Measurements from ENCODE around the gene SPOUT1.
A peak's percentile ranks its signal among the peaks of the same experiment; 100 is the strongest.
"Not testable (repeated sequence)": the region's sequence is repeated elsewhere in the genome, so short reads cannot be mapped to it uniquely, and the experiment has no call there.

SPOUT1 gene

DNA sequence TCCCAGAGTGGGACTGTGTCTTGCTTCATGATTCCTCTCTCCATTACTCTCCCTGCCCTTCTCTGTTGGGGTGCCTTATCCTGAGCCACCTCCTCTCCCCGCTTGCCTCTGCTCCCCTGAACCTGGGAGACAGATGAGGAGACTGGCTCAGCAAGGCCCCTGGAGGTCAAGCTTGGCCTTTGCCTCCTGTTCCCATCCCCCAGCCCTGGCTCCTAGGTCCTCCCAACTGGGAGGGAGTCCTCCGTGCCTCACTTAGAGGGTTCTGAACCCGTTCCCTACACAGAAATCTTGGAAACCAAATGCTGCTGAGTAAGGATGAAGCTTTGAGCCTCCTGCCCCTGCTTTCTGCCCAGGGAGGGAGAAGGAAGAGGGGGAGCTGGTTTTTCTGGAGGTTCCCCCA is 21.1 kb downstream of the SPOUT1 start:
- no peak for DNase-seq

DNA sequence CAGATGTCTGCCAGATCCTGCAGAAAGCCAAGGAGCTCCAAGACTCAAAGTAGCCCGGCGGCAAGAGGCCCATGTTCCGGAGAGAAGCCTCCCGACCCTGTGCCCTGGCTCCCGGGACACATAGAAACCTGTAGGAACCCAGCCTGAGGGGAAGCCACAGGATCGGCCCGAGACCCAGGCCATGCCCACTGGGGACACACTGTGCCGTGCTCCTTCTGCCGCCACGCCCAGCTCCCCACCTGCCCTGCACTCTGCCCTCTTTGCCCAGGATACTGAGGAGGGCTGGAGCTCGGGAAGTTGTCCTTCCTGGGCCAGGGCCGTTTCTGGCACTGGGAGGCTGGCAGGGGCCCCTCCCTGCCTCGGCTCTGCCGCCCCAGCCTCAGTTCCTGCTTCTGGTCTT is 21.8 kb downstream of the SPOUT1 start:
- DNase-seq: no peak

DNA sequence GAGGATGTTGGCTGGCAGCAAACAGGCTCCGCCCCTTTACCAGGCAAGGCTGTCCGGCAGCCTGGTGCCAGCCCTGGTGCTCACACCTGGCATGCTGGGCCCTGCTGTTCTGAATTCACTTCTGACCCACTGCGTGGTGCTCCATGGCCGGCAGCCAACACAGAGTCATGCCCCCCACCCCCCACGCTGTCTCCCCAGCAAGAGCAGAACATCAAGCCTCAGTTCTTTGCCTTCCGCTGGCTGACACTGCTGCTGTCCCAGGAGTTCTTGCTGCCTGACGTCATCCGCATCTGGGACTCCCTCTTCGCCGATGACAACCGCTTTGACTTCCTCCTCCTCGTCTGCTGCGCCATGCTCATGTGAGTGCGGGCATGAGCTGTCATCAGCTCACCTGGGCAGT is 23.9 kb downstream of the SPOUT1 start:
- no peak for DNase-seq

DNA sequence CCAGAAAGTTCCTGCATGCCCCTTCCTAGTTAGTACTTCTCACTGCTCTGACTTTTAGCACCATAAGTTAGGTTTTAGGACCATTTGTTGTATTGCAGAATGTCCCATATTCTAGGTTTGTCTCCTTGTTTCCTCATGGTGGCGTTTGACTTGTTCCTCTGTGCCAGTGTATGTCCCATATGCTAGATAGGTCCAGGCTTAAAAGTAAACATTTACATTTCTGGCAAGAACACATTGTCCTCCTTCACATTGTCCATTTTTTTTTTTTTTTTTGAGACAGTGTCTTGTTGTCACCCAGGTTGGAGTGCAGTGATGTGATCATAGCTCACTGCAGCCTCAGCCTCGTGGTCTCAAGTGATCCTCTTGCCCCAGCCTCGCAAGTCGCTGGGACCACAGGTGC is 27.1 kb downstream of the SPOUT1 start:
- no peak for DNase-seq

DNA sequence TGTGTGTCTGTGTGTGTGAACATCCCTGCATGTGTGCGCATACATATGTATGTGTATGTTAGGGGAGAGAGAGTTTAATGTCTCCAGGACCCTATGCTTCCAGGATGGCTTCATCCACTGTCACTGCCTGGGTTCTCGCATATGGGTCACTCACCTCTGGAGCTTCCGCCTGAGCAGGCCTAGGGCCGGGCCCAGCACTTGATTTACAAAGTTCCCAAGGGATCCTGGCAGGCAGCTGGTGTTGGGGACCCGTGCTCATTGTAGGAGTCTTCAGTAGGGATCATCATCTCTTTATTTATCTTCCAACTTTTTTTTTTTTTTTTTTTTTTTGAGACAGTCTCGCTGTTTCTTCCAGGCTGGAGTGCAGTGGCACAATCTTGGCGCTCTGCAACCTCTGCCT is 29.5 kb downstream of the SPOUT1 start:
- no peak for DNase-seq

DNA sequence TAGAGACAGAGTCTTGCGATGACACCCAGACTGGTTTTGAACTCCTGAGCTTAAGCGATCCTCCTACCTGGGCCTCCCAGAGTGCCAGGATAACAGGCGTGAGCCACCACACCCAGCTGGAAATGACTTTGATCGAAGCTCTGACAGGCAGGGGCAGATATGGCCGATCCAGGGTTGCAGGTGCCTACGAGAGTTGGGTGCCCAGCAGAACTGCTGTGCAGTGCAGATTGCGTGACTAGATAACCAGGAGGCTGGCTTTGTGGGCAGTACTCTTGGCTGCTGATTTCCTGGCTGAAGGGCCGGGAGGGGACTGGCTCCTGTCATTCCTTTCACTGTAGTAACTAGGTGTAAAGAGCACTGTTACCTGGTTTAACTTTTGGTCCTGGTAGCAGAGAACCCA is 30.7 kb downstream of the SPOUT1 start:
- DNase-seq: no peak

DNA sequence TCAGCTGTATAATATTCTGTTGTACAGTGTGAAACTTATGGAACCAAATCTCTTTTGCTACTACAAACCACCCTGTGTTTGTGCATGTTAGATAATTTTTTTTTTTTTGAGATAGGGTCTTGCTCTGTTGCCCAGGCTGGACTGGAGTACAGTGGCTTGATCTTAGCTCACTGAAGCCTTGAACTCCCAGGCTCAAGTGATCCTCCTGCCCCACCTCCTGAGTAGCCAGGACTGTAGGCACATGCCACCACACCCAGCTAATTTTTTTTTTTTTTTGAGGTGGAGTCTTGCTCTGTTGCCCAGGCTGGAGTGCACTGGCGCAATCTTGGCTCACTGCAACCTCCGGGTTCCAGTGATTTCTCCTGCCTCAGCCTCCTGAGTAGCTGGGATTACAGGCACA is 34.6 kb downstream of the SPOUT1 start:
- not testable (repeated sequence) for DNase-seq

DNA sequence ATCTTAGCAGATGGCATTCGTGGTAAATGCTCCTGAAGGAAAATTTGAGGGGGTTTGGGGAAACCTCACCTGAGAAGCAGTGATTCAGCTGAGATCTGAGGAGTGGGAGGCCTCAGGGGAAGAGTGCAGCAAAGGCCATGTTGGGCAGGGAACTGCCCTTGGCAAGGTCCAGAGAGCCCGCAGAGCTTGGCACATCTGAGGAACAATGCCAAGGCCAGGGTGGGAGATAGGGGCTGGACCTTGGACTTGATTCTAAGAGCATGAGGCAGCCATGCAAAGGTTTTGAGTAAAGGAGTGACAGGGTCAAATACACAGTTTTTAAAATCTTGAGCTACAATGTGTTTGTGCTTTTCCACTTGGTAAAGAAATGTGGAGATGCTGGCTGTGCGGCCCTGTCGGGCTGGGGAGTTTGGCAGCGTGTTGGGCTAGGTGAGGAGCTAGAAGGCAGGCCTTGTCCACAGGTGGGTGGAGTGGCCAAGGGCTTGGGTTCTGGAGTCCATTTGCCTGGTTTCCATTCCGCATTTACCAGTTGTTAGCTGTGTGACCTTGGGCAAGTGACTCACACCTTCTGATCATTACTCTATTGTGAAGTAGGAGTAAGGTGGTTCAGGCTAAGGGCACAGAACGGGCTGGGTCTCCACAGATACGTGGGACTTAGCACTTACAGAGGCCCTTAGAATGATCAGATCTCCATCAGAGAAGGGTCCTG is 36.5 kb downstream of the SPOUT1 start:
- no peak for DNase-seq

DNA sequence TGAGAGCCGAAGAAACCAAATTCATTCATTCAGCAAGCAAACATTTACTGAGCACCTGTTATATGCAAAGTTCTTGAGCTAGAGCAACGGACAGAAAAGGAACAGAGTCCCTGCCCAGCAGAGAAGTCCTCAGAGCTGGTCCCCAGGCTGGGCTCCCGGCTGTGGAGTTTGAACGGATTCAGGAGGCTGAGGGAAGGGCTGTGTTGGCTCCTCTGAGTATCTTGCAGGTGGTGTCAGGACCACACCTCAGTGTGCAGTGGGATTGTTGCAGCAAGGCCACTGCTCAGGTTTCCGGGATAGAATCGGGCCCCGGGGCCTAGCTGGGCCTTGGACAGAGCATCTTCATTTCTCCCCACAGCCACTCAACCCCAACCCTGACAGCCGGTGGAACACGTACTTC is 37.5 kb downstream of the SPOUT1 start:
- no peak for DNase-seq

DNA sequence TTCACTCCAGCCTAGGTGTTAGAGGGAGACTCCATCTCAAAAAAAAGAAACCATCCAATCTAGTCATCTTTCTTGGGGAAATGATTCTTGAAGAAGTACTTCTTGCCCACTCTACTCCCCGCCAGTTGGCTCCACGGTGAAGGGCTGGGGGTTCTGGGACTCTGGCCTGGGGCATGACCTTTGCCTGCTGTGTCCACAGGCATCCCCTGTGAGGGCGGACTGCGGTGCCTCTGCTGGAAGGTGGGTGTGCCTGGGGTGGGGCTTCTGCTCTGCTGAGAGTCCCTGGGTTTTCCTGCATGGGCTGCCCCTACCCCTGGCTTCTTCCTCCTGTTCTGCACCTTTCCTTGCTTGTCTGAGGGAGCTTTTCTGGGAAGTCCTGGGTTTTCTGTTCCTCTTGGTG is 39.1 kb downstream of the SPOUT1 start:
- no peak for DNase-seq

DNA sequence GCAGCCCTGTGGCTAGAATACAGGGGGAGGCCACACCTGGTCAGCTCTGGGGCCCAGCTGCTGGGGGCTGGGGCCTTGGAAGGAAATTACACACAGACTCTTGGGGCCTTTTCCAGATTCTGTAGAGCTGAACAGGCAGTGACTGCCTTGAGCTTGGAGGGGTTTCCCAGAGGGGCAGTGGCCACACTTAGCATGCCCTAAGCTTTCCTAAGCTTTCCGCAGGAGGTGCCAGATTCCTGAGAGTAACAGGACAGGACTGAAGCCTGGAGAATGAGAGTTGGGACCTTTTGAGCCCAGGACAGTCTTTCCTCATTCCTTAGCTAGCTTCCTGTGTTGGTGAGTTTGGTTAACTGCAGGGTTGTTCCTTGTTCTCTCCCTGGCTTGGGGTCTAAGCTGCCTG is 41.1 kb downstream of the SPOUT1 start:
- DNase-seq: no peak

DNA sequence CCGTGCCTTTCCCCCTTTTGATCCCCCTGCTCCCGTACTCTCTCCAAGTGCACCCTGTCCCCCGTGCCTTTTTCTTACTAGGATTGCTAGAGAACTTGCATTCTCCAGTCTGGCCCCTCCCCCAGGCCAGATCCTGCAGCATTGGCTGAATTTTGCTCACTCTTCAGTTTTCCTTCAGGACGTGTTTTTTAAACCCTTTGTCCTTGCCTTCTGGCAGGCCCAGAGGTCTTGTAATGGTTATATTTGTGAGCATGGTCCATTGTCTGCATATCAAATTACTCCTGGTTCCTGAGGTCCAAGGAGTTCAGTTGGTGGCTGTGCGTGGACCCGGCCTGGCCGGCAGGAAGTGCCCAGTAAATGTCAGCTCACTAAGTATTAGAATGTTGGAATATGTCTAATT is 41.9 kb downstream of the SPOUT1 start:
- no peak for DNase-seq

DNA sequence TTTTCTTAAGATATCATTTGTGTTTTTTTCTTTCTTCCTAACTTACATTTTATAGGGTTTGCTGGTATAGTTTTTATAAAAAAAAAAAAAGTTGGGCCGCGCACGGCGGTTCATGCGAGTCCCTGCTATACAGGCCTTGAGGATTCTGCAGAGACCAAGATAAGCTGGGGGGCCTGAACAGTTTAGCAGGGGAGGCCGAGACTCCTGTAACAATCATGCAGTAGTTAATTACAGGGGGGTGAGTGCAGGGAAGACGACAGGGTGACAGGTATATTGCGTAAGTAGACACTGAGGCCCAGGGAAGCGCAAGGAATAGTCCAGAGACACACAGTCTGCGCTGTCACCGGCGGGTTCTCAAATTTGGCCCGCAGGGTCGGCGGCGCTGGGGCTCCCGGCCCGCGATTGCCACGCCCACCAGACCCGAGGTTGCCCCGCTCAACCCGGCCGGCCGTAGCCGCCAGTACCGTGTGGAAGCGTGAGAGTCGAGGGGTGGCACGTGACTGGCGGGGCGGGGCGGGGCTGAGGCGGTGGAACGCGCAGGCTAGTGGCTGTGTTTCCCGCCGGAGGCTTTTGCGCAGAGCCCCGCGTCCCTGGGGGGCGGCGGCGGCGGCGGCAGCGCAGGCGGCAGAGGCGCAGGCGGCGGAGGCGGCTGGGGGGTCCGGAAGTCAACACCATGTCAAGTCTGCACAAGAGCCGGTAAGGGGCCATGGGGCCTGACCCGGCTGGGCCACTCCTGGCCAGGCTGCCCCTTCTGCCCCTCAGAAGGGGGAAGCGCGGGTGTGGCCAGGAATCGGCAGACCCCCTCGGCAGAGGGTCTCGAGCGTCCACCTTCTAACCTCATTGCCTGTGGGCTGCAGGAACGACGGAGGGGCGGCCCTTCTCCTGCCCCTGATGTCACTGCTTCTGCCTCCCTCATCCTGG is 42.7 kb downstream of the SPOUT1 start, which contains the start of gene TBC1D13:
Gene TBC1D13 (plus strand): TSS at position 573 of the 921 bp plus-strand sequence. CDS start 101 bp downstream, at position 674.
- peak; percentile 88 for DNase-seq

DNA sequence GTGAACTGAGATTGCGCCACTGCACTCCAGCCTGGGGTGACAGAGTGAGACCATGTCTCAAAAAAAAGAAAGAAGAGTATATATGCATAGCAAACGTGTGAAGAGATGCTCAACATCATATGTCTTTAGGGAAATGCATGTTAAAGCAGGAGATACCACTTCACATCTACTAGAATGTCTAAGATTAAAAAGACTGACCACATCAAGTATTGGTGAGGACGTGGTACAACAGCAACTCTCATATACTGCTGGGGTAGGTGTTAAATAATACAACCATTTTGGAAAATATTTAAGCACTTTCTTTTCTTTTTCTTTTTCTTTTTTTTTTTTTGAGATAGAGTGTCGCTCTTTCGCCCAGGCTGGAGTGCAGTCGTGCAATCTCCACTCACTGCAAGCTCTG is 44.2 kb downstream of the SPOUT1 start:
- no peak for DNase-seq

DNA sequence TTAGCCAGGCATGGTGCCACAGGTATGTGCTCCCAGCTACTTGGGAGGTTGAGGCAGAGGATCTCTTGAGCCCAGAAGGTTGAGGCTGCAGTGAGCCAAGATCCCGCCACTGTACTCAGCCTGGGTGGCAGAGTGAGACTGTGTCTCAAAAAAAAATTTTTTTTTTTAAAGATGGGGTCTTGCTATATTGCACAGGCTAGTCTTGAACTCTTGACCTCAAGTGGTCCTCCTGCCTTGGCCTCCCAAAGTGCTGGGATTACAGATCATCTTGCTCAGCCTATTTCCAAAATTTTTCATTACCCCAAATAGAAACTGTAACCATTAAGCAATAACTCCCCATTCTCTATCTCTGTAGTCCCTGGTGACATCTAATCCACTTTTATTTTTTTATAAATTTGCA is 46.9 kb downstream of the SPOUT1 start:
- DNase-seq: no peak

DNA sequence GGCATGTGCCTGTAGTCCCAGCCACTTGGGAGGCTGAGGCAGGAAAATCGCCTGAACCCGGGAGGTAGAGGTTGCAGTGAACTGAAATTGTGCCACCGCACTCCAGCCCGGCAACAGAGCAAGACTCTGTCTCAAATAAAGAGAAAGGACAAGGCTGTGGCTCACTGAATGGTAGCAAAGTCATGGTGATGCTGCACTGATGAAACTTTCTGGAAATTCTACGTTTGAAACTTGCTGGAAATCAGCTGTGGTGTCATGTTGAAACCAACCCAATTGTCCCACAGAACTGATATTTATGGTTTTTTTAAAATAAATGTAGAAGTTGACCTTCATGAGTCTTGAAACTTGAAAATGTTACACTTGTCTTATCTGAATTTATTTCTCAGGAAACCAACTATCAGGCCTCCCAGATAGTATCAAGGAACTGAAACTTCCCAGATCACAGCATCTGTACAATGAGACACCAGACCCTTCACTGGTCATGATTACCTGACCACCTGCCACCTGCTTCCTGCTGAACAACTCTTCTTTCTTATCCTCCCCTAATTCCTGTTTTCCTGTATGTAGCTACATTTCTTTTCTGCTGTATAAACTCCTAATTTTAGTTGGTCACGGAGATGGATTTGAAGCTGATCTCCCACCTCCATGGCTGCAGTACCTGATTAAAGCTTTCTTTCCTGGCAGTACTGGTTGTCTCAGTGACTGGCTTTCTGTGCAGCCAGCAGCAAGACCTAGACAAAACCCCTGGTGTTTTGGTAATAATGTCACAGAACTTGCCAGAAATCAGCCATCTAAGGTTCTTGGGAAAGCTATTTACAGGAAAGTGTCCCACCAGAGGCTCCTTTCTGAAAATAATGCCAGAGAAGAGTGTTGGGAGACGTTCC is 48.2 kb downstream of the SPOUT1 start:
- DNase-seq: no peak

DNA sequence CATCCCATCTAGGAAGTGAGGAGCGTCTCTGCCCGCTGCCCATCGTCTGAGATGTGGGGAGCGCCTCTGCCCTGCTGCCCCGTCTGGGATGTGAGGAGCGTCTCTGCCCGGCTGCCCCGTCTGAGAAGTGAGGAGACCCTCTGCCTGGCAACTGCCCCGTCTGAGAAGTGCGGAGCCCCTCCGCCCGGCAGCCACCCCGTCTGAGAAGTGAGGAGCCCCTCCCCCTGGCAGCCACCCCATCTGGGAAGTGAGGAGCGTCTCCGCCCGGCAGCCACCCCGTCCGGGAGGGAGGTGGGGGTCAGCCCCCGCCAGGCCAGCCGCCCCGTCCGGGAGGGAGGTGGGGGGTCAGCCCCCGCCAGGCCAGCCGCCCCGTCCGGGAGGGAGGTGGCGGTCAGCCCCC is 49.5 kb downstream of the SPOUT1 start:
- DNase-seq: not testable (repeated sequence)

DNA sequence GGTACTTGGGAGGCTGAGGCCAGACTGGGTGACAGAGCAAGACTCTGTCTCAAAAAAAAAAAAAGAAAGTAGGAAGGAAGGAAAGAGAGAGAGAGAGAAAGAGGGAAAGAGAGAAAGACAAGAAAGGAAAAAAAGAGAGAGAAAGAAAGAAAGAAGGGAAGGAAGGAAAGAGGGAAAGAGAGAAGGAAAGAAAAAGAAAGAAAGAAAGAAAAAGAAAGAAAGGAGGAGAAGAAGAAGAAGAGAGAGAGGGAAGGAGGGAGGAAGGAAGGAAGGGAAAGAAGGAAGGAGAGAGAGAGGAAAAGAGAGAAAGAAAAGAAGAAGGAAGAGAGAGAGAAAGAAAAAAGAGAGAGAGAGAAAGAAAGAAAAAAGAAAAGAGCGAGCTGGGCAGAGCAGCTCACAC is 54.8 kb downstream of the SPOUT1 start:
- no peak for DNase-seq

DNA sequence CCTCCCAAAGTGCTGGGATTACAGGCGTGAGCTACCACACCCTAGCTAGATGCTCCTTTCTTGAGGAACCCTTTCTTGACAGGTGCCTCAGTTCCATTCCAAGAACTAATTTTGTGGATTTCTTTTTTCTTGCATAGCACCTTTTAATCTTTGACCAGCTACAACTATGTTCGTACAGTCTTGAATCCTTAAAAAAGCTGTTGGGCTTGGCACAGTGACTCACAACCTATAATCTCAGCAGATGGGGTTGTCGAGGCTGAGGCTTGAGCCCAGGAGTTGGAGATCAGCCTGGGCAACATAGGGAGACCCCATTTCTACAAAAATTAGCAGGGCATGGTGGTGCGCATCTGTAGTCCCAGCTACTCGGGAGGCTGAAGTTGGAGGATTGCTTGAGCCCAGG is 56.5 kb downstream of the SPOUT1 start:
- no peak for DNase-seq

DNA sequence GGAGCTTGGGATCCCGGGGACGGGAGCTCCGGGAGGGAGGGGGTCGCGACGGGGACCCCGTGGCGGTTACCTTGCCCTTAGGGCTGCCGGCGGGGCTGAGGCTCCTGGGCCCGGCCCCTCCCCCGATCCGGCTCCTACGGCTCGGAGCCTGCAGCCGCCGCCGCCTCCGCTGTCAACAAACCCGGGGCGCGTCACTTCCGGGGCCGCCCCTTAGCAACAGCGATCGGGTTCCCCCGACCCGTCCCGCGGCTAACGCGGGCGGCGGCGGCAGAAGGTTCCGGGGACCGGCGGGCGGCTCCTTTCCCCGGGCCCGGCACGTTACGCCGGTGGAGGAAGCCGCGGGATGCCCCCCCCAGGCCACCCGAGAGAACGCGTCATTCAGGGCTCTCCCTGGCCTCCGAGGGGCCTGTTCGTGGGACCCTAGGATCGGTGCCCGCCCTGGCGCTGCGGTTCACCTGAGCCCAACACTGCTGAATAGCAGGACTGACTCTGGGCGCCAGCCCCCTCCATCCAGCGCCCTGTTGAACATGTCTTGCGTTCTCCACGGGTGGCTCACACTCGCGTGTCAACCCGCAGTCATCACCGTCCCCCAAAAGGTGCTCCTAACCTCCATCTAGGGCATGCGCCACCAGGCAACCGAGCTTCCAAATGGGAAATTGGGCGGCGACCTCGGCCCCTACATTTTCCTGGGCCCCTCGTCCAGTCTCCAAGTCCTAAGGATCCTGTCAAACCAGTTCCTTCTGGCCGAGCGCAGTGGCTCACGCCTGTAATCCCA is 57.7 kb downstream of the SPOUT1 start, which contains the start of gene ZER1:
Gene ZER1 (minus strand): TSS at position 183 of the 775 bp plus-strand sequence. CDS start 16,362 bp downstream, outside the sequence.
- peak; percentile 95 for DNase-seq

DNA sequence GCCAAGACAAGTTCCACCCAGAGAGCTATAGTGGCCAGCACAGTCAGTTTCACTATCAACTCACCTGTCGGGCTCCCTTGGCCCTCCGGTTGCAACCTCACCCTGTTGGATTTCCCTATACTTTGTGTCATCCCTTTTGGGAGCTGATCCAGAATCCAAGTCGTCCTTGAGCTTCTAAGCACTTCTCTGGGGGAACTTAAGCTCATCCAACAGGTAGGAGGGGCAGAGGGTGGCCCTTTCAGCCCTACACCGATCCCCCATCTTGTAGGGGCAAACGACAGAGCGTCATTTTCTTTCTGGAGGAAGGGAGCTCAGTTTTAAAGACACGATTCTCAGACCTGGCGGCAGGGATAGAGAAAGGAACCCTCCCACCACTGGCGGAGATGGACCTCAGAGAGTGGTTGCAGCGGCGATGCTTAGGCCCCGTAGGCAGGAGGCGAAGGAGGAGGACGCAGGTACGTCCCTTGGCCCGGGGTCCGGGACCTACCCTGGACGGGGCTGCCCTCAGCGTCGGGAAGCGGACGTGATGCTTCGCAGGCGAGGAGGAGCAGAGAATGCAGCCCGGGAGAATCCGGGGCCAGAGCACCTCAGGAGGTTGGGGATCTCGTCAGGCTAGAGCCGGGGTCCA is 58.4 kb downstream of the SPOUT1 start:
- no peak for DNase-seq

Data from stimulated activated CD4-positive, alpha-beta T cell treated with anti-CD3 and anti-CD28 coated beads, Interleukin-12 subunit alpha, Interleukin-12 subunit beta, amount 100 ng/mL, for 4 hours (primary cell).